HG03139 (cell line): Measurements from ENCODE around the gene RCC2.
"Not testable (repeated sequence)": the region's sequence is repeated elsewhere in the genome, so short reads cannot be mapped to it uniquely, and the experiment has no call there.

Source experiments
- ATAC-seq: cut with Tn5 transposase; IDR thresholded peaks from one replicate; pipeline ENCODE4 v1.9.1; 2021; ENCODE audit not compliant: unreplicated experiment

RCC2 gene

GRCh38 chr1:17420391-17420918, 19.0 kb downstream of the RCC2 start:
- no peak for ATAC-seq

- ATAC-seq: no peak
Measured at GRCh38 chr1:17419626-17420328, 19.7 kb downstream of the RCC2 start.

- ATAC-seq: no peak
Measured at GRCh38 chr1:17416389-17416788, 23.1 kb downstream of the RCC2 start.

GRCh38 chr1:17414022-17414421, 25.5 kb downstream of the RCC2 start:
- ATAC-seq: no peak

GRCh38 chr1:17412093-17412870, 27.2 kb downstream of the RCC2 start:
- no peak for ATAC-seq

GRCh38 chr1:17409391-17409811, 30.1 kb downstream of the RCC2 start:
- no peak for ATAC-seq

GRCh38 chr1:17407786-17408514, 31.5 kb downstream of the RCC2 start:
- not testable (repeated sequence) for ATAC-seq

GRCh38 chr1:17406760-17407475, 32.6 kb downstream of the RCC2 start:
- not testable (repeated sequence) for ATAC-seq

- no peak for ATAC-seq
Measured at GRCh38 chr1:17405898-17406759, 33.3 kb downstream of the RCC2 start.

- ATAC-seq: no peak
Measured at GRCh38 chr1:17404820-17405219, 34.7 kb downstream of the RCC2 start.

- no peak for ATAC-seq
Measured at GRCh38 chr1:17404034-17404684, 35.3 kb downstream of the RCC2 start.

- no peak for ATAC-seq
Measured at GRCh38 chr1:17403081-17403480, 36.4 kb downstream of the RCC2 start.

GRCh38 chr1:17401841-17402240, 37.6 kb downstream of the RCC2 start:
- ATAC-seq: no peak

- ATAC-seq: no peak
Measured at GRCh38 chr1:17400725-17401341, 38.6 kb downstream of the RCC2 start.

- no peak for ATAC-seq
Measured at GRCh38 chr1:17397910-17398695, 41.4 kb downstream of the RCC2 start.

- ATAC-seq: no peak
Measured at GRCh38 chr1:17393230-17393629, 46.2 kb downstream of the RCC2 start.

GRCh38 chr1:17392199-17392740, 47.2 kb downstream of the RCC2 start:
- ATAC-seq: no peak

- no peak for ATAC-seq
Measured at GRCh38 chr1:17381161-17381560, 58.3 kb downstream of the RCC2 start.
